ENCODE measurements around the gene CDC37.
"Not testable (repeated sequence)": the region's sequence is repeated elsewhere in the genome, so short reads cannot be mapped to it uniquely, and the experiment has no call there.

Gene CDC37

DNA sequence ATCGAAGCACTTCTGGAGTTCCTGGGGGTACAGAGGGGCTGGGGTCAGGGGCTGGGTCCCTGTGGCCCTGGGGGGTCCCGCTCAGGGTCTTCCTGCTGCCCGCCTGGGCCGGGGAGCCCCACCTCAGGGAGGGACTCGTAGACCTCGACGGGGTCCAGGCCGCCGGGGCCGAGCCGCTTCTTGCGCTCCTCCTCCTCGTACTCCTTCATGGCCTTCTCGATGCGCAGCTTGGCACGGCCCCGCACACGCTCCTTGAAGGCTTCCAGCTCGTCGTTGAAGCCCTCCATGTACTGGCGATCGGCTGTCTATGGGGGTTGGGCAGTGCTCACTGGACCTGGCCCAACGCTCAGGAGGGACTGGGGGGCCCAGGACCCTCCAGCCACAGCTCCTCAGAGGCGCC, 10.2 kb downstream of the CDC37 start:
- no peak for DNase-seq

DNA sequence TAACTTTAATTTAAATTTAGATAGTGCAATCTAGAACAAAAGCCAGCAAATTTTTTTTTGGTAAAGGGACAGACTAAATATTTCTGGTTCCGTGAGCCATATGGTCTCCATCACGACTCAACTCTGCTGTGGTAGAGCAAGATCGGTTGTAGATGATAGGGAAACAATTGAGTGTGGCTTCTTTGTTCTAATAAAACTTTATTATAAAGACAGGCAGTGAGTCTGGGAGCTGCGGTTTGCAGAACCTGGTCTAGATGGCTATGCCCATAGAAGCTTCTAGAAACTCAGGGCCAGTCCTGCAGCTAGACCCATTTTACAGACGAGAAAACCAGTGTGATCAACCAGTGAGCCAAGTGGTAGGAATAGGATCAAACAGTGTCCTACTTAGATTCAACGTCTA, 11.2 kb downstream of the CDC37 start:
- DNase-seq: no peak

DNA sequence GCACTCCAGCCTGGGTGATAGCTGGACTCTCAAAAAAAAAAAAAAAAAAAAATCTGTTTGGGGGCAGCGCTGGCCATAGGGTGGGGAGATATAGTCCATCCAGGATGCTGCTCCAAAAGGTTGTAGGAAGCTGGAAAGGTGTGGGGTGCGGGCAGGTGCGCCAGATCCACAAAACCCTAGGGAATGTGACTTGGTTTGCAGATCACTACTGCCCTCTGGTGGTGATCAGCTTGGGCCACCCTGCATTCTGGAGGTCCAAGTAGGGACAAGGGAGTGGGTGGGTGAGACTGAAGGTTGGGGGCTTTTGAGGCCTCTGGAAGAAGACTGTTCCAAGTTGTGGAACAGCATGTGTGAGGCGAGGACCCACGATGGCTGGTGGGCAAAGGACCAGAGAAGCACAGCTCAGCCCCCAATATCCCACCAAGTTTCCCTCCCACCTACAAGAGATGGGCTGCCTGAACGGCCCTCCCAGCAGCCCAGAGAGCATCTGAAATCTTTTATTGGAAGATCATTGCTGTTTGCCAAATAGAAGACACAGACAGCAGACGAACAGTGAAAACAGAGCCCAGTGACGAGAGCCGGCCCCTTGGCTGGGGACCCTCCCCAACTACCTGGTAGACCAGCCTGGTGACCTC, 12.6 kb downstream of the CDC37 start:
- peak; percentile 41 for DNase-seq

DNA sequence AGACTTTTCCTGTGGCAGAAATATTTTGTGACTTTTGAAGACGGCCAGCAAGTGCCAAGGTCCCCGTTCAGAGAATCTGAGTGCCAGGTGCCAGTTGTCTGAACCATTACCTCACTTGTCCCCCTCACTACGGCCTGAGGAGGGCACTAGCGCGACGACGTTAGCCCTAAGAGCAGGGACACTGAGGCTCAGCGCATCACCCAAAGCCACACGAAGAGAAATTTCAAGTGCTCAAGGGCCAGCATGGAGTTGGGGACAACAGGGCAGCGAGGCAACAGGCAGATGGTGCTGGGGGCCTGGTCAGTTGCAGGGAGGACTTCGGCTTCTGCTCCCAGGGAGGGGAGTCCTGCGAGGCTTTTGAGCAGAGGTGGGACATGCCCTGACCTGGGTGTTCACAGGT, 13.5 kb downstream of the CDC37 start:
- no peak for DNase-seq

DNA sequence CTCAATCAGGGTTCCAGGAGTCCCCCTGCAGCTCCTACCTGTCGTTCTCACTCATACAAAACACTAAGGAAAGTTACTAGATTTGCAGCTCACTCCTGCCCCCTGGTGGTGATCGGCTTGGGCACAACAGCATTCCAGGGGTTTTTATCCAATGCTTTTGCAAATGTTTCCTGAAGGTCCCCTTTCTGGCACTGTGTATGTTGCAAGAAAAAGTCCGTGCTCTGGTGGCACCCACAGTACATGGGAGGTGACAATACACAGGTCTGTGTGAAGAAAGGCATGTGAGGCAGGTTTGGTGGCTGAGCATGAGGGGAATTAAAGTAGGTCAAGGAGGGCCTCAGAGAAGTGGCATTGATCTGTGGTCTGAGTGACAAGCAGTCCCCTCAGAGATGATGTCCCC, 14.4 kb downstream of the CDC37 start:
- peak; percentile 67 for DNase-seq

DNA sequence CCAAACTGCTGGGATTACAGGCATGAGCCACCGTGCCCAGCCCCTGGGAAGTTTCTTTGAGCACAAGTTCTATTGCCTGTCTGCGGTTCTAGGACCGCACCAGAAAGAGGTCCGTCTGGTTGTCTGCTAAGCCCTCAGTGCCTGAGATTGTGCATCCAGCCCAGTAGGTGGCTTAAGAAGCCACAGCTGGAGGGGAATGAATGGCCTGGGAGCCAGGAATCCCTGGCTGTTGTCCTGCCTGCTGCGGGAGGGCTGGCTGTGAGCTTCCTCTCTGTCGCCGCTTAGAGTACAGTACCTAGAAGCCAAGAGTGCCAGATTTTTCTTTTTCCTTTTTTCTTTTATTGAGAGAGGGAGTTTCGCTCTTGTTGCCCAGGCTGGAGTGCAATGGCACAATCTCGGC, 18.8 kb downstream of the CDC37 start:
- DNase-seq: no peak

DNA sequence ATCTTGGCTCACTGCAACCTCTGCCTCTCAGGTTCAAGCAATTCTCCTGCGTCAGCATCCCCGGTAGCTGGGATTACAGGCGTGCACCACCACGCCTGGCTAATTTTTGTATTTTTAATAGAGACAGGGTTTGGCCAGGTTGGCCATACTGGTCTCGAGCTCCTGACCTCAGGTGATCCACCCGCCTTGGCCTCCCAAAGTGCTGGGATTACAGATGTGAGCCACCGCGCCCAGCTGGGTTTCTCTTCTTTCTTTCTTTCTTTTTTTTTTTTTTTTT, 20.2 kb downstream of the CDC37 start:
- not testable (repeated sequence) for DNase-seq

DNA sequence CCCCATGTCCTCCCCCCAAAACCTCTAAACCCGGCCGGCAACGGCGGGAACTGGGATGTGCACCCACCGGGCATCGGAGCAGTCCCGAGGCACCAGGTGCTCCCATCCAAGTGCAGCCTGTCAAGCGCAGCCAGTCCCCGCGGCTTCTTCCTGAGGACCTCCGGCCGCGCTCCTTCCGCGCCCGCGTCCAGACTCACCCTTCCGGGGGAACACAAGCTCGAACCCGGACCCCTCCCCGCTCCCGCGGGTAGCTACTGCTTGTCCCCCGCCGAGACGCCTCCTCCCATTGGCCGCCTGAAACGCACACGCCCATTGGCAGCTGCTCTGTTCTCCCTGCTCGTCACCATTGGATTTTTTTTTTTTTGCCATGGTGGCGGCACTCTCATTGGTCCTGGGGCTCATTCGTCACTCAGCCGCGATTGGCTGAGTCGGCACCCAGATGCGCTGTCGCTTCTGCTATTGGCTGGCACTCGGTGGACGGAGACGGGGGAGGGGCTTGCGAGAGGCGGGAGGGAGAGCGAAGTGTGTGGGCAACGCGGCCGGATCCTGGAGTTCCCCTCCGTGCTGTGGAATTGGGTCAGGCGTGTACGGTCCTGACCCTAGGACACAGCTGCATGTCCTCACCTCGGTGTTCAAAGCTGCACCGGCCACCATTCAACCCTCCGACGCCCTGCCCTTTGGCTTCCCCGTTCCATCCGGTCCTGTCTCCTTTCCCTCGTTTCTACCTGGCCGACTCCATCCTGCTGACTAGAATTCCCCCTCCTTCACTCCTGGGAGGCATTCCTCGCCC, 22.8 kb downstream of the CDC37 start, which contains the start of gene TYK2:
TYK2 (minus strand) TSS at position 260 of the 790 bp plus-strand sequence. CDS start 2,166 bp downstream, outside the sequence.
- peak; percentile 94 for DNase-seq

DNA sequence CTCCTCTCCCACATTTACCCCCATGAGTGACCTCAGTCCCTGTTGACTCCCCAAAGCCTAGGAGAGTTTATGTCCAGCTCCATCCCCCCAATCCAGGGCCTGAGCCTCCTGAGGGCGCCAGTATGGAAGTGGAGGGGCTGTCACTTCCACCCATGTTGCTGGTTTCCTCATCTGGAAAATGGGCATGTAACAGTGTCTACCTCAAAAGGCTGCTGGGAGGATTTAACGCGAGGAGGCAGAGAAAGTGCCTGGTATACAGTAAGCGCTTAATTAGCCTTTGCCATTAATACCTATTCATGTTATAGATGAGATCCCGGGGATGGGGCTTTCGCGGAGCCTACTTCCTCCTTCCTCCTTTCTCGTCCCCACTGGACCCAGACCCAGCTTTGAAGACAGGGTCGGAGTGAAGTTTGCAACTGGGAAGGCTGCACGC, 23.4 kb downstream of the CDC37 start:
- DNase-seq: no peak

DNA sequence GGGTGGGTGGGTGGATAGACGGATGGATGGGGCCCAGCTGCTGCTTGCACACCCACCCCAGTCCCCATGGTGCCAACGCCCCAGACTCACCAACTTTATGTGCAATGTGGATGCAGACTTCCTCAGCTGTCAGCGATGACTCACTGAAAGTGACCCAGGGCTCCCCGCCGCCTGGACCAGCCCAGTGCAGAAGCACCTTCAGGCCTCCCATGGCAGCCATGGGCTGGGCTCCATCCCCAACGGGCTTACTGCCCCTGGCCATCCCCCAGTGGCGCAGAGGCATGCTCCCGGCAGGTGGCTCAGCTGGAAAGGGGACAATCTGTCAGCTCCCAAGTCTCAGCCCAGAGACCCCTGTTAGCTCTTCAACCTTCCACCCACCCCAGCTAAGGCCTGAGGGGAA, 25.2 kb downstream of the CDC37 start:
- no peak for DNase-seq

DNA sequence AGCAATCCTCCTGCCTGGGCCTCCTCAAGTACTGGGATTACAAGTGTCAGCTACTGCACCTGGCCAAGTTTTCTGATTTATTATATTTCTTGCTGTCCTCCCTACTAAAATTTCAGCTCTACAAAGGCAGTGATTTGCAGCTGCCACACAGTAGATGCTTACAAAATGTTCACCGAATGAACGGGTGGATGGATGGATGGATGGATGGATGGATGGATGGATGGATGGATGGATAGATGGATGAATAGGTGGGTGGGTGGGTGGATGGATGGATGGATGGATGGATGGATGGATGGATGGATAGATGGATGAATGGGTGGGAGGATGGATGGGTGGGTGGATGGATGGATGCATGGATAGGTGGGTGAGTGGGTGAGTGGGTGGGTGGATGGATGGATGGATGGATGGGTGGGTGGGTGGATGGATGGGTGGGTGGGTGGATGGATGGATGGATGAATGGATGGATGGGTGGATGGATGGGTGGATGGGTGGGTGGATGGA, 26.2 kb downstream of the CDC37 start:
- DNase-seq: not testable (repeated sequence)

DNA sequence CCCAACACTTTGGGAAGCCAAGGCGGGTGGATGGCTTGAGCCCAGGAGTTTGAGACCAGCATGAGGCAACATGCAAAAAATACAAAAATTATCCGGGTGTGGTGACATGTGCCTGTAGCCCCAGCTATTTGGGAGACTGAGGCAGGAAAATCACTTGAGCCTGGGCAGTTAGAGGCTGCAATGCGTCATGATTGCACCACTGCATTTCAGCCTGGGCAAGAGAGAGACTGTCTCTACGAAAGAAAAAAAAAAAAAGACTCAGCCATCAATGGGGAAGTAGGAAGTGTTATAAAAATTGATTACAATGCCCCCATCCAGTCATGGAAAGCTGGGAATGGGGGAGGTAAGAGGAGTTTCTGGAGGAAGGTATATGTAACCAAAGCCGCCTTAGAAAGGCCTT, 28.4 kb downstream of the CDC37 start:
- DNase-seq: no peak

DNA sequence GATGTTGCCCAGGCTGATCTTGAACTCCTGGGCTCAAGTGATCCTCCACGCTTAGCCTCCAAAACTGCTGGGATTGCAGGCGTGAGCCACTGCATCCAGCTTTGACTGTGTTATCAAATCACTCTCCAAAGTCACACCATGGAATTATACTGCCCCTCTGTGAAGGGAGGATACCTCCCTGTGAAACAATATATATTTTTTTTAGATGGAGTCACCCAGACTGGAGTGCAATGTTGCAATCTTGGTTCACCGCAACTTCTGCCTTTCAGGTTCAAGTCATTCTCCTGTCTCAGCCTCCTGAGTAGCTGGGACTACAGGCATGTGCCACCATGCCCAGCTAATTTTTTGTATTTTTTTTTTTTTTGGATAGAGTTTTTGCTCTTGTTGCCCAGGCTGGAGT, 30.7 kb downstream of the CDC37 start:
- DNase-seq: no peak

DNA sequence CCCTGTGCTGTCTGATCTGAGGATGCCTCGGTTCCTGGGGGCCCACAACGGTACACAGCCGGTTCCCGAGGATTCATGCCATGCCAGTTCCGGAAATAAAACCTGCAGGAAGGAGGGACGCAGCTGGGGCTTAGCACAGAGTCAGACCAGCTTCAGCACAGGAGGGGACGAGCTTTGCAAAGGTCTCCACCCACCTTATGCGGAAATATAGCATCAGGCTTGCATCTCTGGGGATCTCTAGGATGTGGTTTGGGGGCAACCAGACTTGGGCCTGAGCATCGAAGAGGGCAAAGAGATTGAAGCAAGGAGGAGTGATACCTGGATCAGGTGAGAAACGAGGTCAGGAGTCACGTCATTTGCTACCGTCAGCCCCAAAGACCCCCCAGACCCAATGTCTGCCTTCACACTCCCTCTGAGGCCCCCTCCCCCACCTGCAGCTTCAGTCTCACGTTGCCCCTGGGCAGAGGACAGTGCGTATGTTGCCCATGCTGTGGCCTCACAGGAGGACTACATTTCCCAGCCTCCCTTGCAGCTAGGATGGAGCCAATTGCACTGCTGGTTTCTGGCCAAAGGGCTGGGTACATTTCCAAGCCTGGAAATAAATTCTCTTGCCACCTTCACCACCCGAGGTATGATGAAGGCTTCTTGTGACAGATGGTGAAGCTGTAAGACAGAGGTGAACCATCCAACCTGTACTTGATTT, 35.1 kb downstream of the CDC37 start:
- no peak for DNase-seq

DNA sequence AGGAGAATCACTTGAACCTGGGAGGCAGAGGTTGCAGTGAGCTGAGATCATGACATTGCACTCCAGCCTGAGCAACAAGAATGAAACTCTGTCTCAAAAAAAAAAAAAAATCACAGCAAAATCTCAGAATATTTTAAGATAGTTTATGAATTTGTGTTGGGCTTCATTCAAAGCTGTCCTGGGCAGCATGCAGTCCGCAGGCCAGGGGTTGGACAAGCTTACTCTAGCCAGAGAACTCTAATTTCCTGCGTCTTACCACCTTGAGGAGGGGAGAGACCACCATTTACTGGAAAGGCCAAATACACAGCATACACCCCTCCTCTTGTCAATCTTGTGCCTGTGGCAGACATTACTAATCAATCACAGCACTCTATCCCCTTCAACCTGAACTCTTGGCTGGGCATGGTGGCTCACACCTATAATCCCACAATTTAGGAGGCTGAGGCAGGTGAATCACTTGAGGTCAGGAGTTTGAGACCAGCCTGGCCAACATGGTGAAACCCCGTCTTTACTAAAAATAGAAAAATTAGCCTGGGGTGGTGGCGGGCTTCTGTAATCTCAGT, 36.3 kb downstream of the CDC37 start:
- not testable (repeated sequence) for DNase-seq

DNA sequence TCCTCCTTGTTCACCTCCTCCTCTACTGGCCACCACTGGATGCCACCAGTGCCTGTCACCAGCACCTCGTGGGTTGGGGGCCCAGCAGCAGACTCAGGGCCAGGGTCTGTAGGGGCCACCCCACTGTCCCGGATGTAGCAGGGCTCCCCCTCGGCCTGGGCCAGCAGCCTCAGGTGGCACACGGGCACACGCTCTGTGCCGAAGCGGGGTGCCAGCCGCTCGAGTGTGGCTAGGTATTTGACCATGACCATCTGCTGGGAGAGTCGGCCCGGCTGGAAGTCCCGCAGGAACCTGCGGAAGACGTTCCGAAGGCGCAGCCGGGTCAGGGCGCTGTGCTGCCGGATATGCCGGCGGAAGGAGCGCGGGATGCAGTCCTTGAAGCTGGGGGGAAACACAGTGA, 37.8 kb downstream of the CDC37 start:
- DNase-seq: no peak

DNA sequence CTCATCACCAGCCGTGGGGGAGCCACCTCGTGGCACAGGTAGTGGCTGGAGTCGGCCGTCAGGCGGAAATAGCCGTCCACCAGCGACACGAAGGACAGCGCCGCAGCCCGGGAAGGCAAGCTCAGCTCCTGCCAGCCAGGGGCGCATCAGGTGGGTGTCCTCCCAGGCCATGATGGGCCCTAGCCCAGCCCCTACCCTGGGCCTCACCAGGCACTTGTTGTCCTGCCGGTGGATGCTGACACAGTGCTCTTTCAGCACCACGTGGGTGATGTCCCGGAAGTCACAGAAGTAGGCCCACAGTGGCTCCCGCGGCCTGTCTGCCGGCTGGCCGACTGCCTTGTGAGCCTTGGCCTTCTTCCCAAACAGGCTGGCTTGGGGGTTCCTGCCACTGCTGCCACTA, 38.7 kb downstream of the CDC37 start:
- no peak for DNase-seq

DNA sequence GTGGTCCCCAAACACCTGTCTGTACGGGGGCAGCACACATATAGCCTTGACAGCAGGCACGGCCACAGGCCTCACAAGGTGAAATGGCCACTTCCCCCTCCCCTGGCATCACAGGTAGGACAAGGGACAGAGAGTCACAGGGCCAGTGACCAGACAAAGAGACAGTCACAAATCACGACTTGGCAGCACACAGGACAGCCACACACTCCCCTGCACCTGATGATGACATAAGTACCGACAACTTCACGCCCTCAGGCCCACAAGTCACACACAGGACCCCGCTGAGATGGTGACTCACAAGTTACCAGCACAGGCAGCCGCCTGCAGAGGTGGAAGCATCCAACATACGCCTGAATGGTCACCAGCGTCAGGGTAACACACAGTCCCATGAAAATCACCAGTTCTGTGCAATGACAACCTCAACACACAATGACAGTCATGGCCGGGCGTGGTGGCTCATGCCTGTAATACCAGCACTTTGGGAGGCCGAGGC, 39.5 kb downstream of the CDC37 start:
- no peak for DNase-seq

DNA sequence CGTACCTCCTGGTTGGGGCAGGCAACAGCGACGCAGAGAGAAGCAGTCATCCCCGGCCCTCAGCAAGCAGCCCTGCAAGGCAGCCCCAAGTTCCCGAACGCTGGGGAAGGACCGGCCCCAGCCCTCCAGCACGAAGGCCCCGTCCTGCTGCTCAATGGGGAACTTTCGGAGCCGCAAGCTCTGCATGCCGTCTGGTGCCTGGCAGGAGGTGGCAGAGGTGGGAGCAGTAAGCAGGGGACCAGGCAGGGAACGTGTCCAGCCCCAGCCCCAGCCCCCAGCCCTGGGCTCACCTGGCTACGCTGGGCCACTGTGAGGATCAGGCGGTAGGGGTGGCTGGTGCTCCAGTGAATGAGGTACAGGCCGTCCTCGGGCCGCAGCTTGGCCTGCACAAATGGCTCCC, 41.1 kb downstream of the CDC37 start:
- no peak for DNase-seq

DNA sequence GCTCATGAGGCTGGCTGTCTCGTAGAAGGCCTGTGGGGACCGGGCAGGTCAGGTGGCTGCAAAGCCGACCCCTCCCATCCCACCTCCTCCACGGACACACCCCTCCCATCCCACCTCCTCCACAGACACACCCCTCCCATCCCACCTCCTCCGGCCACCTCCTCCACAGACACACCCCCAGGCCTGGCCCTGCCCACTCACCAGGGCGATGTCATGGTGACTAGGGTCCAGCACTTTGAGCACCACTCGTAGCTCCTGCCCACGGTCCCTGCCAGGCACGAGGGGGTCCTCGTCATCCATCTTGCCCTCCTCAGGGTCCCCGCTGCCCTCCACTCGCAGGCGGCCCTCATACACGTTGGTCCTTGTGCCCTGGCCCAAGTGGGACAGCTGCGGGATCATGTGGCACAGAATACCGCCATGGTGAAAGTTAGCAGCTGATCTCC, 41.8 kb downstream of the CDC37 start:
- no peak for DNase-seq

DNA sequence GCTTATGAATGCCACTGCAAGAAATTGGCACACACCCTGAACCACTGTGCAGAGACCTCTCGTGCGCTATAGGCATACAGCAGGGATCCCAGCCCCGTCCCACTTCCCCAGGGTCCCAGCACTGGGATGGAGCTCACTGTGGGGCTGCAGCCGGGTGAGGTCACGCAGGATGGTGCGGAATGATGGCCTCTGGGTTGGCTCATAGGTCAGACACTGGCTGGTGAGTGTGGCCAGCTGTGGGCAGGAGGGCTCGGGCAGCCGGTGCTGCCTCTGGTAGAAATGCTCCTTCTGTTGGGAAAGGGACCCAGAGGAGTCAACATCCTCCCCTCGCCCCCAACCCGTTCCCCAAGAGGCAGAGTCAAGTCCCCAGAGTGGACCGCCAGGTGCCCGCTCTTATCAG, 46.9 kb downstream of the CDC37 start:
- no peak for DNase-seq

DNA sequence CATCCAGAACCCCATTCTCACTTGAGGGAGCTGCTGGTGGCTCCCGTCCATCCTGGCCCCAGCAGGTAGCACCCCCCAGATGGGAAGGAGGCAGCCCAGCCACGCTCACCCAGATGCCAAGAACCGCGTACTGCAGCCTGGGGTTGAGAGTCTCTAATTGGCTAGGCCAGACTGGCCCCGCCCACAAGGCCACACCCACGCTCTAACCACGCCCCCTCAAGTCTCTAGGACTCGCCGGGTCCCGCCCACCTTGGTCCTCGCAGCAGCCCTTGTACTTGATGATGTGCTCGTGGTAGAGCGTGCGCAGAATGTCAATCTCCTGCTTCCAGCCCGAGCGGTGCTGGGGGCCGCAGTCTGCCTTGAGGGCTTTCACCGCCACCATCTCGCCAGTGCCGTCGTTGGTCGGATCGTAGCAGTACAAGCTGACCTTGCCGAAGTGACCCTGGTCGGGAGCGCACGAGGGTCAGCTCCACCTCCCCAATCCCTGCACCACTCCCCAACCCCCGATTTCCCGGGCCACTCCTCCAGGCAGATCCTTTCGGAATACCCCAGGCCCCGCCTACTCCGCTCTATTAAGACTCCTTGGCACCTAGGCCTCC, 49.5 kb downstream of the CDC37 start:
- DNase-seq: peak; percentile 55
